Parathyroid adenoma (tissue), 2 donors: ENCODE results near the gene AGAP9.
A peak's percentile ranks its signal among the peaks of the same experiment; 100 is the strongest.
"Not testable (repeated sequence)": the region's sequence is repeated elsewhere in the genome, so short reads cannot be mapped to it uniquely, and the experiment has no call there.

ENCODE experiments used
- H2AFZ ChIP-seq: fragments of 300-600 bp; sonication (generic); one replicate; pipeline ENCODE4 v1.7.0; 2017; ENCODE audit warnings: antibody characterized with exemption, mild to moderate bottlenecking
- H3K27ac ChIP-seq: fragments of 300-600 bp; sonication (generic); one replicate; pipeline ENCODE4 v1.7.0; 2017
- H3K27me3 ChIP-seq: fragments of 300-600 bp; sonication (generic); one replicate; pipeline ENCODE4 v1.7.0; 2017; ENCODE audit warnings: low read length; ENCODE audit not compliant: control insufficient read depth, insufficient read depth
- H3K36me3 ChIP-seq: fragments of 300-600 bp; sonication (generic); one replicate; pipeline ENCODE4 v1.7.0; 2017; ENCODE audit warnings: low read length; ENCODE audit not compliant: control insufficient read depth, insufficient read depth
- H3K4me1 ChIP-seq: fragments of 300-600 bp; sonication (generic); one replicate; pipeline ENCODE4 v1.7.0; 2017; ENCODE audit warnings: control low read depth
- H3K4me2 ChIP-seq: fragments of 300-600 bp; sonication (generic); one replicate; pipeline ENCODE4 v1.7.0; 2017; ENCODE audit warnings: low read length
- H3K4me3 ChIP-seq: fragments of 300-600 bp; sonication (generic); one replicate; pipeline ENCODE4 v1.7.0; 2017; ENCODE audit warnings: low read depth, low read length
- H3K79me2 ChIP-seq: fragments of 300-600 bp; sonication (generic); one replicate; pipeline ENCODE4 v1.7.0; 2017; ENCODE audit warnings: control low read depth
- H3K9ac ChIP-seq: fragments of 300-600 bp; sonication (generic); one replicate; pipeline ENCODE4 v1.7.0; 2017; ENCODE audit warnings: mild to moderate bottlenecking
- H3K9me3 ChIP-seq: fragments of 300-600 bp; sonication (generic); one replicate; pipeline ENCODE4 v1.7.0; 2017; ENCODE audit warnings: low read length; ENCODE audit not compliant: control insufficient read depth
- donor health status: primary hyperparathyroidism.

Gene AGAP9

GRCh38 chr10:47523475-47523874, at the start of gene AGAP9:
Gene AGAP9 (minus strand): TSS chr10:47523638. CDS start chr10:47523526, 112 bp downstream.
- H3K79me2 ChIP-seq, H3K4me2 ChIP-seq, H3K4me1 ChIP-seq, H3K9ac ChIP-seq, H2AFZ ChIP-seq, H3K9me3 ChIP-seq, H3K36me3 ChIP-seq, H3K27me3 ChIP-seq, H3K4me3 ChIP-seq, H3K27ac ChIP-seq: not testable (repeated sequence)

GRCh38 chr10:47571138-47571912, 47.9 kb upstream of the AGAP9 start:
- not testable (repeated sequence) for H3K79me2 ChIP-seq, H3K27me3 ChIP-seq, H3K9ac ChIP-seq, H3K27ac ChIP-seq, H2AFZ ChIP-seq, H3K9me3 ChIP-seq, H3K4me3 ChIP-seq, H3K4me2 ChIP-seq, H3K36me3 ChIP-seq, H3K4me1 ChIP-seq

- not testable (repeated sequence) for H3K27me3 ChIP-seq, H3K79me2 ChIP-seq, H3K4me1 ChIP-seq, H3K27ac ChIP-seq, H3K4me3 ChIP-seq, H3K9me3 ChIP-seq, H3K9ac ChIP-seq, H2AFZ ChIP-seq, H3K36me3 ChIP-seq, H3K4me2 ChIP-seq
These were observed 43.3 kb upstream of the AGAP9 start for GRCh38 chr10:47566757-47567156.

GRCh38 chr10:47566108-47566699, 42.8 kb upstream of the AGAP9 start:
- H3K4me1 ChIP-seq, H3K27me3 ChIP-seq, H2AFZ ChIP-seq, H3K36me3 ChIP-seq, H3K4me2 ChIP-seq, H3K4me3 ChIP-seq, H3K9ac ChIP-seq, H3K27ac ChIP-seq, H3K79me2 ChIP-seq, H3K9me3 ChIP-seq: not testable (repeated sequence)

- not testable (repeated sequence) for H3K4me1 ChIP-seq, H3K79me2 ChIP-seq, H3K27me3 ChIP-seq, H3K36me3 ChIP-seq, H3K27ac ChIP-seq, H2AFZ ChIP-seq, H3K9me3 ChIP-seq, H3K4me3 ChIP-seq, H3K9ac ChIP-seq, H3K4me2 ChIP-seq
These were observed 42.1 kb upstream of the AGAP9 start for GRCh38 chr10:47565517-47565920.

GRCh38 chr10:47564953-47565352, 41.5 kb upstream of the AGAP9 start:
- not testable (repeated sequence) for H3K27me3 ChIP-seq, H3K27ac ChIP-seq, H3K4me2 ChIP-seq, H3K4me3 ChIP-seq, H3K9me3 ChIP-seq, H3K9ac ChIP-seq, H3K4me1 ChIP-seq, H3K79me2 ChIP-seq, H3K36me3 ChIP-seq, H2AFZ ChIP-seq

GRCh38 chr10:47564318-47564717, 40.9 kb upstream of the AGAP9 start:
- not testable (repeated sequence) for H3K27me3 ChIP-seq, H3K4me3 ChIP-seq, H3K4me1 ChIP-seq, H2AFZ ChIP-seq, H3K36me3 ChIP-seq, H3K9ac ChIP-seq, H3K9me3 ChIP-seq, H3K4me2 ChIP-seq, H3K79me2 ChIP-seq, H3K27ac ChIP-seq

GRCh38 chr10:47560452-47560851, 37.0 kb upstream of the AGAP9 start:
- H3K79me2 ChIP-seq, H3K4me2 ChIP-seq, H3K4me3 ChIP-seq, H3K9ac ChIP-seq, H3K9me3 ChIP-seq, H3K4me1 ChIP-seq, H3K27me3 ChIP-seq, H2AFZ ChIP-seq, H3K36me3 ChIP-seq, H3K27ac ChIP-seq: not testable (repeated sequence)

- H3K9me3 ChIP-seq, H3K4me3 ChIP-seq, H2AFZ ChIP-seq, H3K4me1 ChIP-seq, H3K9ac ChIP-seq, H3K27me3 ChIP-seq, H3K27ac ChIP-seq, H3K36me3 ChIP-seq, H3K79me2 ChIP-seq: not testable (repeated sequence)
- H3K4me2 ChIP-seq = peak overlapping the region; percentile 26
These were observed 36.4 kb upstream of the AGAP9 start for GRCh38 chr10:47559718-47560308.

- H3K4me3 ChIP-seq, H3K79me2 ChIP-seq, H3K9ac ChIP-seq, H3K4me2 ChIP-seq, H3K9me3 ChIP-seq, H3K27ac ChIP-seq, H3K4me1 ChIP-seq, H3K36me3 ChIP-seq, H2AFZ ChIP-seq, H3K27me3 ChIP-seq: not testable (repeated sequence)
These were observed 34.7 kb upstream of the AGAP9 start for GRCh38 chr10:47558109-47558508.

GRCh38 chr10:47557616-47558015, 34.2 kb upstream of the AGAP9 start:
- H3K79me2 ChIP-seq, H2AFZ ChIP-seq, H3K36me3 ChIP-seq, H3K9ac ChIP-seq, H3K9me3 ChIP-seq, H3K27me3 ChIP-seq, H3K4me1 ChIP-seq, H3K27ac ChIP-seq, H3K4me3 ChIP-seq, H3K4me2 ChIP-seq: not testable (repeated sequence)
